ENCODE results near the gene PEF1. TPM values are rescaled to one million over a fixed set of nuclear protein-coding genes. Genes with fewer than 3 reads are reported as not detected.

The PEF1 gene
- total and polyA plus RNA-seq, 2 donors, result 53.7 to 83.1 TPM

DNA sequence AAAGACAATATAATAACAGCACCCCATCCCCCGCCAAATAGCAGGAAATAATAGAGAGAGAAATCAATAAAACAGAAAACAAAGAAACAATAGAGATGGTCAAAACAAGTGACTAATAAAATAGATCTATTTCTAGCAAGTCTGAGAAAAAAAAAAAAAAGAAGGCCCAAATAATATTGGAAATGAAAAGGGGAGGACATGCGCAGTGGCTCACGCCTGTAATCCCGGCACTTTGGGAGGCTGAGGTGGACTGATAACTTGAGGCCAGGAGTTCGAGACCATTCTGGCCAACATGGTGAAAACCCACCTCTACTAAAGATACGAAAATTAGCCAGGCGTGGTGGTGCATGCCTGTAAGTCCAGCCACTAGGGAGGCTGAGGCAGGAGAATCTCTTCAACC is 45.7 kb downstream of the PEF1 start:
- Histone ChIP-seq H3K4me3 (ENCODE audit: low read length in 2 of 2) (no peak overlapping the region), H3K9me3 (ENCODE audit: control insufficient read depth in 2 of 2, insufficient read depth in 1 of 2, low read length in 1 of 2) (no peaks in the 10 kb centered on the region), H3K27me3 (ENCODE audit: control insufficient read depth in 2 of 2, insufficient read depth in 1 of 2, low read length in 1 of 2) (no peaks in the 10 kb centered on the region), H3K4me1 (ENCODE audit: control insufficient read depth in 2 of 2, insufficient read depth in 2 of 2, low read length in 2 of 2) (peaks cover 0 to 6% of the 10 kb centered on the region in 2 donors), H3K27ac (ENCODE audit: low read depth in 1 of 2, low read length in 1 of 2) (no peak overlapping the region), H3K36me3 (ENCODE audit: control insufficient read depth in 2 of 2, insufficient read depth in 2 of 2, low read length in 1 of 2) (no peaks in the 10 kb centered on the region)
- WGBS, result 92% methylated on average over 7 of the region's 7 CpGs
- no peak for DNase-seq (ENCODE audit: low read depth in 6 of 9, low spot score in 9 of 9)

DNA sequence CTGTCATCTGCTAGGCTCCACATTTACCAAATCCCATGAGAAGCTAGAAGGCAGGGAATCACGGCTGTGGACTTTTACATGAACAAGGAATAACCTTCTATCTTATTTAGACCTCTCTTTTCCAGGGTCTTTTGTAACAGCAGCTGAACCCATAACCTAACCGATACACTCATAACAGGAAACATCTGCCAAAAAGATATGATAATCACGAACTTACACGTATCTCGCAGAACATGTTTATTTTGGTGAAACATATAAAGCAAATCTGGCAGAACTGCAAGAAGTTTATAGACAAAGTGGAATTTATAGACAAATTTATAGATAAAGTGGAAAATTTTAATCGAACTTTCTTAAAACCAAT is 48.0 kb downstream of the PEF1 start:
- DNase-seq (ENCODE audit: low read depth in 6 of 9, low spot score in 9 of 9), result peak in 1 of 9 donors; percentile 15
- H3K27ac ChIP-seq (ENCODE audit: low read depth in 1 of 2, low read length in 1 of 2), result no peak overlapping the region

DNA sequence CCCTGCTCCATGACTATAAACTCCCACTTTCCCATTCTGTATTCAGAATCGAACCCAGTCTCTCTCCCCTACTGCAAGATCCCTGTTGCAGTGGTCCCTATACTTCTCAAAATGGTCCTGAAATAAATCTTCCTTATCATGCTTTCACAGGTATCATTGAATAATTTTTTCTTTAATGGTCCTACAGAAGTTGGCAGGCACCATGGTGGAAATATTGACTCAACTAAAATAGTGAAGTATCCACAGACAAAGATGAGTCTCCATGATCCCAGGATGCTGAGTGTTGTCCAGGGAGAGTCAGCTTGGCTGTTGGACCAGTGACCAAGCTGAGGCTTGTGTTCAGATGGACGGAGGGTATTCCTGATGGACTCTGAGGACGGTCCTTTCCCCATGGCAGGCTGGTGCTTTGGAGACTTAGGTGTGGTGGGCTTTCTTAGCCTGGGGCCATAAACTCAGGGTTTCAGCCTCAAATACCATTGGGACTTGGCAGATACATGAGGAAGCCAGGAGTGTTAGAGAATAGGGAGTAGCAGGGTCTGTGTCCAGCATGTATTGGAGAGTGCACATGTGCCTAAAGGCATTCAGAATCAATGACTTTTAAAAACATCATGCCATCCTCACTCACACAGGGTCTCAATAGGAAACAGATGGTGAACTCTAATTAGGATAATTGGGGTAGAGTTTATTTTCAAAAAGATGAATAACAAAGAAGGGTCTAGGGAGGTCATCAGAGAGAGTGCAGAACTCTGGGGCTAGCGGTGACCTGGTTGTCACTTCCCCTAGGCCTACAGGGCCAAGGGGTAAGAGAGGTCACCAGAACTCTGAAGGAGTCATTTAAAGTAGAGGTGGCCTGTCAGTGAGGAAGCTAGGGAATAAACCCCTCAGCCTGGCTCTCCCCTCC is 48.6 kb downstream of the PEF1 start:
- Histone ChIP-seq H3K36me3 (ENCODE audit: control insufficient read depth in 2 of 2, insufficient read depth in 2 of 2, low read length in 1 of 2) (no peaks in the 10 kb centered on the region), H3K27me3 (ENCODE audit: control insufficient read depth in 2 of 2, insufficient read depth in 1 of 2, low read length in 1 of 2) (peaks cover 0 to 4% of the 10 kb centered on the region in 2 donors), H3K9me3 (ENCODE audit: control insufficient read depth in 2 of 2, insufficient read depth in 1 of 2, low read length in 1 of 2) (no peaks in the 10 kb centered on the region), H3K4me3 (ENCODE audit: low read length in 2 of 2) (no peak overlapping the region), H3K4me1 (ENCODE audit: control insufficient read depth in 2 of 2, insufficient read depth in 2 of 2, low read length in 2 of 2) (peaks cover 0 to 6% of the 10 kb centered on the region in 2 donors), H3K27ac (ENCODE audit: low read depth in 1 of 2, low read length in 1 of 2) (no peak overlapping the region)
- peak in 1 of 9 donors; percentile 12 for DNase-seq (ENCODE audit: low read depth in 6 of 9, low spot score in 9 of 9)
- WGBS, result 81% methylated on average over 4 of the region's 4 CpGs

More for the DNA sequence above, 48.0 kb downstream of the PEF1 start:
- Histone ChIP-seq H3K27me3 (ENCODE audit: control insufficient read depth in 2 of 2, insufficient read depth in 1 of 2, low read length in 1 of 2) (peaks cover 0 to 4% of the 10 kb centered on the region in 2 donors), H3K4me3 (ENCODE audit: low read length in 2 of 2) (no peak overlapping the region), H3K36me3 (ENCODE audit: control insufficient read depth in 2 of 2, insufficient read depth in 2 of 2, low read length in 1 of 2) (no peaks in the 10 kb centered on the region), H3K9me3 (ENCODE audit: control insufficient read depth in 2 of 2, insufficient read depth in 1 of 2, low read length in 1 of 2) (no peaks in the 10 kb centered on the region), H3K4me1 (ENCODE audit: control insufficient read depth in 2 of 2, insufficient read depth in 2 of 2, low read length in 2 of 2) (peaks cover 0 to 6% of the 10 kb centered on the region in 2 donors)
- 3% methylated on average over 6 of the region's 6 CpGs for WGBS

DNA sequence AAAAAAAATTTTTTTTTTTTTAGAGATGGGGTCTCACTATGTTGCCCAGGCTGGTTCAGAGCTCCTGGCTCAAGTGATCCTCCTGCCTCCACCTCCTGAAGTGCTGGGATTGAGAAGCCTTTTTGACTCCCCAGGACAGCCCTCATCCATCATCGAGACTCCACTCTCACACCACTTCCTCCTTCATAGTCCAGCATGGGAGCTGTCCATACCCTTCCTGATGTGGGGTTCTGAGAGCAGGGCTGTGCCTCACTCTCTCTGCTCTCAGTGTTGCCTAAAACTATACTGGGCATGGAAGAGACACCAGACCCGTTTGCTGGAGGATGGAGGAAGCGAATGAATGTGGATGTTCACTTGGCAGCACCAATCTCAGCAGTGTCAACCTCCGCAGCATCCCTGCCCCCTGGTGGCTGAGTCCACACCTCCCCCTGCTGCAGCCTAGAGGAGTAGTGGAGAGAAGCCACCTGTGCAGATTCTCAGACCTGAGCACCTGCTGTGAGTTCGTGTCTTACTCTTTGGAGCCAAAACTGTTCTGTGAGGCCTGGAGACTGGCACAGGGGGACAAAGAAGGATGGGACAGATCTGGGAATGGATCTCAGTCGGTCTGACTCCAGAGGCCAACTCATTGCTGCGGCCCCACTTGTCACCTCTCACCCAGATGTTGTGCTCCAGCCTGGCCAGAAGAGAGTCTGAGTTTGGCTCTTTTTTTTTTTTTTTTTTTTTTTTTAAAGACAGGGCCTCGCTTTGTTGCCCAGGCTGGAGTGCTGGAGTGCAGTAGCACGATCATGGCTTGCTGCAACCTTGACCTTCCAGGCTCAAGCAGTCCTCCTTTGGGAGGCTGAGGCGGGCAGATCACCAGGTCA is 50.7 kb downstream of the PEF1 start:
- Histone ChIP-seq H3K27me3 (ENCODE audit: control insufficient read depth in 2 of 2, insufficient read depth in 1 of 2, low read length in 1 of 2) (peaks cover 0 to 18% of the 10 kb centered on the region in 2 donors), H3K36me3 (ENCODE audit: control insufficient read depth in 2 of 2, insufficient read depth in 2 of 2, low read length in 1 of 2) (no peaks in the 10 kb centered on the region), H3K27ac (ENCODE audit: low read depth in 1 of 2, low read length in 1 of 2) (no peak overlapping the region), H3K4me3 (ENCODE audit: low read length in 2 of 2) (no peak overlapping the region), H3K9me3 (ENCODE audit: control insufficient read depth in 2 of 2, insufficient read depth in 1 of 2, low read length in 1 of 2) (no peaks in the 10 kb centered on the region), H3K4me1 (ENCODE audit: control insufficient read depth in 2 of 2, insufficient read depth in 2 of 2, low read length in 2 of 2) (peaks cover 0 to 6% of the 10 kb centered on the region in 2 donors)
- WGBS, result 65% methylated on average over 10 of the region's 10 CpGs
- DNase-seq (ENCODE audit: low read depth in 6 of 9, low spot score in 9 of 9), result peak; percentile 24 to 80 (median 60)

DNA sequence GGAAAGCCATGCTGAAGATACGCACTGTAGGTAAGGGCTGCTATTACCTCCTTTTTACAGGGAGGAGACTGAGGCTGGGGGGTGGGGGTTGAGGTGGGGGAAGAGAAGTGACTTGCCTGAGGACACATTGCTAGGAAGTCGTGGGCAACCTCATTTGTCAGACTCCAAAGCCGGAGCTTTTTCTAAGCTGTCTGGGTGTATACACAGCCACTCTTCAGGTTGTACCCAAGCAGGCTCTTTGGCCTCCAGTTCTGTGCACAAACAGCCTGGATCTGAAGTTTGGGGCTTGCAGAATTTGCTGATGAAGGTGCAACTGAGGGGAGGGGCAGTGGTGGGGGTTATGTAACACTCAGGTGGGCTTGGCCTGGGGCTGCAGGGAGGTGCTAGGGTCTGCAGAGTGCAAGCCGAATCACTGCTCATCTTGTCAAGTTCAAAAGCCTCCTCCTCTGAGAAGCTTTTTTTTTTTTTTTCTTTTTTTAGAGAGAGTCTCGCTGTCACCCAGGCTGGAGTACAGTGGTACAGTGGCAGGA is 51.5 kb downstream of the PEF1 start:
- no peak for DNase-seq (ENCODE audit: low read depth in 6 of 9, low spot score in 9 of 9)
- Histone ChIP-seq H3K4me3 (ENCODE audit: low read length in 2 of 2) (no peak overlapping the region), H3K27me3 (ENCODE audit: control insufficient read depth in 2 of 2, insufficient read depth in 1 of 2, low read length in 1 of 2) (peaks cover 8 to 26% of the 10 kb centered on the region in 2 donors), H3K36me3 (ENCODE audit: control insufficient read depth in 2 of 2, insufficient read depth in 2 of 2, low read length in 1 of 2) (no peaks in the 10 kb centered on the region), H3K4me1 (ENCODE audit: control insufficient read depth in 2 of 2, insufficient read depth in 2 of 2, low read length in 2 of 2) (peaks cover 0 to 6% of the 10 kb centered on the region in 2 donors), H3K9me3 (ENCODE audit: control insufficient read depth in 2 of 2, insufficient read depth in 1 of 2, low read length in 1 of 2) (no peaks in the 10 kb centered on the region), H3K27ac (ENCODE audit: low read depth in 1 of 2, low read length in 1 of 2) (no peak overlapping the region)
- WGBS, result 66% methylated on average over 5 of the region's 5 CpGs

DNA sequence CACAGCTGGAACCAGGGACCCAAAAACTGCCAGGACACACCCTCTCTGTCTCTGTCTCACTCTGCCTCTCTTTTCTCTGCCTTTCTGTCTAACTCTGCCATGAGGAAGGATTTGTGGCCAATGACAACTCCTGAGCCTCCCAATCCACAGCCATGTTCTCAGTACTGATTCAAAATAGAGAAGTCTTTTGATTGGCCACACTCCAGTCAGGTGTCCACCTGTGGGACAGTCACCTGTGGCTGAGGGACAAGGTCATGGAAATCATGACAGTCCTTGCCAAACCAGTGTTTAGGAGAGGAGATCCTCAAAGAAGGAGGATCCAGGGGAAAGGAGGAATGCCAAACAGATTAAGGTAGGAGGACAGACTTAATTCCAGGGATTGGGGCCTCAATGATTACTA is 52.5 kb downstream of the PEF1 start:
- Histone ChIP-seq H3K4me1 (ENCODE audit: control insufficient read depth in 2 of 2, insufficient read depth in 2 of 2, low read length in 2 of 2) (peaks cover 0 to 6% of the 10 kb centered on the region in 2 donors), H3K27me3 (ENCODE audit: control insufficient read depth in 2 of 2, insufficient read depth in 1 of 2, low read length in 1 of 2) (peaks cover 9 to 32% of the 10 kb centered on the region in 2 donors), H3K27ac (ENCODE audit: low read depth in 1 of 2, low read length in 1 of 2) (no peak overlapping the region), H3K36me3 (ENCODE audit: control insufficient read depth in 2 of 2, insufficient read depth in 2 of 2, low read length in 1 of 2) (no peaks in the 10 kb centered on the region), H3K4me3 (ENCODE audit: low read length in 2 of 2) (no peak overlapping the region), H3K9me3 (ENCODE audit: control insufficient read depth in 2 of 2, insufficient read depth in 1 of 2, low read length in 1 of 2) (no peaks in the 10 kb centered on the region)
- DNase-seq (ENCODE audit: low read depth in 6 of 9, low spot score in 9 of 9), result no peak

DNA sequence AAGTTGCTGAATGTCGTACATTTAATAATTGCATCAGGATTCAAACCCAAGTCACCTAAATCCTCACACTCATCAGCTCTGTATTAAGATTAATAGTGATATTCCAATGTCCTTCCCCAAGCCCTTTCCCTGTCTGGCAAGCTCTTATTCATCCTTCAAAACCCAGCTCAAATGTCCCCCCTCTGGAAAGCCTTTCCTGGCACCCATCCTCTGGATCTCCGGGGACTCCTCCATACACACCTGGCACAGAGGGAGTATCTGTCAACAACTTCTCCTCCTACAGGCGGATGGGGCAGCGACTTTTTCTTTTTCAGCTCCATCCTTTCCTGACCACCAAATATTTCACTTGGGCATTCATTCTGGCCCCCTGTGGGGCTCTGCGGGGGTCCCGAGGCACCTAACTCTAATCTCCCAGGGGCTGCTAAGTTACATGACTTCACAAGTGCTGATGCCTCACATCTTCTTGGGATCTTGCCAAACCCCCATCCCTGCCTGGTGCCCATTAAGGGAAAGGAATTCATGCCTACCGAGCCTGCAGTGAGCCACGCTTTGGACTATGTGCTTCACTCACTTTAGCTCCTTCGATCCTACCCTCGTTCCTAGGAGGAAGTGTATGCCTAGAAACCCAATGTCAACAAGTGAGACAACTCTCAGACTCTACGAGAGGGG is 53.1 kb downstream of the PEF1 start:
- H3K9me3 ChIP-seq (ENCODE audit: control insufficient read depth in 2 of 2, insufficient read depth in 1 of 2, low read length in 1 of 2), result no peaks in the 10 kb centered on the region

DNA sequence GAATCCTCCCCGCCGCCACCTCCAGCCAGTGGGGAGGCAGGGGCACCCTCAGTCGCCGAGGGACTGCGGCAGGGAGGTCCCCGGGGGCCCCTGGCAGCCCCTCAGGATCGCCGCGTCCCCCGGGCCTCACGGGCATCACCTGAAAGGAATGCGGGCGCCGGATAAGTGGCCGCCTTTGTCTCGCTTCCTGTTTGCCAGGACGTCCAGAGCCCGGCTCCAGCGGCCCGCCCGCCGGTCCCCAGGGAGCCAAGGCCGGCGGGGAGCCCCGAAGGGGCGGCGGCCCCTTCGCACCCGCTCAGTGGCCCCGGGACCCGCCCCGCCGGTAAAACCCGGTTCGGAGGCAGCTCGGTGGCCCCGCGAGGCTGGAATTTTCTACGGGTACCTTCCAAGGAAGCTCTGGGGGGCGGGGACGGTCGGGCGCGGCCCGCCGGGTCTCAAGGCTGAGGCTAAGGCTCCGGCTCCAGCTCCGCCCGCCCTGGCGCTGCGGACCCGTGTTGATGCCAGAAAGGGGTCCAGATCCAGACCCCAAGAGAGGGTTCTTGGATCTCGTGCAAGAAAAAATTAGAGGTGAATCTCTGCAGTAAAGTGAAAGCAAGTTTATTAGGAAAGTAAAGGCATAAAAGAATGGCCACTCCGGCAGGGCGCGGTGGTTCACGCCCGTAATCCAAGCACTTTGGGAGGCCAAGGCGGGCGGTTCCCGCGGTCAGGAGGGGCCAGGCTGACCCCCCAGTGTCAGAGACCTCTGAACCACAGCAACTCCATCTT is 55.7 kb downstream of the PEF1 start:
- H3K36me3 ChIP-seq (ENCODE audit: control insufficient read depth in 2 of 2, insufficient read depth in 2 of 2, low read length in 1 of 2), result no peaks in the 10 kb centered on the region
- H3K27me3 ChIP-seq (ENCODE audit: control insufficient read depth in 2 of 2, insufficient read depth in 1 of 2, low read length in 1 of 2), result peaks cover 9 to 32% of the 10 kb centered on the region in 2 donors
- H3K4me1 ChIP-seq (ENCODE audit: control insufficient read depth in 2 of 2, insufficient read depth in 2 of 2, low read length in 2 of 2), result no peaks in the 10 kb centered on the region
- H3K27ac ChIP-seq (ENCODE audit: low read depth in 1 of 2, low read length in 1 of 2), result no peak overlapping the region
- WGBS, result 41% methylated on average over 62 of the region's 62 CpGs
- H3K4me3 ChIP-seq (ENCODE audit: low read length in 2 of 2), result peak overlapping the region in 1 of 2 donors; percentile 6
- H3K9me3 ChIP-seq (ENCODE audit: control insufficient read depth in 2 of 2, insufficient read depth in 1 of 2, low read length in 1 of 2), result no peaks in the 10 kb centered on the region
- DNase-seq (ENCODE audit: low read depth in 6 of 9, low spot score in 9 of 9), result no peak

More for the DNA sequence above, 53.1 kb downstream of the PEF1 start:
- Histone ChIP-seq H3K27me3 (ENCODE audit: control insufficient read depth in 2 of 2, insufficient read depth in 1 of 2, low read length in 1 of 2) (peaks cover 9 to 32% of the 10 kb centered on the region in 2 donors), H3K4me3 (ENCODE audit: low read length in 2 of 2) (no peak overlapping the region), H3K36me3 (ENCODE audit: control insufficient read depth in 2 of 2, insufficient read depth in 2 of 2, low read length in 1 of 2) (no peaks in the 10 kb centered on the region), H3K27ac (ENCODE audit: low read depth in 1 of 2, low read length in 1 of 2) (no peak overlapping the region), H3K4me1 (ENCODE audit: control insufficient read depth in 2 of 2, insufficient read depth in 2 of 2, low read length in 2 of 2) (peaks cover 0 to 6% of the 10 kb centered on the region in 2 donors)
- DNase-seq (ENCODE audit: low read depth in 6 of 9, low spot score in 9 of 9), result no peak
- 94% methylated on average over 11 of the region's 11 CpGs for WGBS
